HepG2 (cell line): ENCODE data around the gene HRG. TPM values are rescaled to one million over a fixed set of nuclear protein-coding genes. Genes with fewer than 3 reads are reported as not detected.

Source experiments
- CENPT ChIP-seq: sonication (generic); formaldehyde crosslinking; IDR thresholded peaks from 2 replicates; pipeline ENCODE4 v1.8.0; 2022; ENCODE audit warnings: low read depth, mild to moderate bottlenecking, moderate library complexity, missing genetic modification reagents
- EHMT2 ChIP-seq: fragments of 200-600 bp; sonication (generic); IDR thresholded peaks from 2 replicates; pipeline ENCODE4 v1.7.0; 2017; ENCODE audit warnings: antibody characterized with exemption, low read depth, low read length, borderline replicate concordance
- ELF1 ChIP-seq: sonication (generic); formaldehyde crosslinking; IDR thresholded peaks from 2 replicates; pipeline ENCODE4 v1.4.0; 2020; ENCODE audit warnings: missing genetic modification reagents
- FOXA3 ChIP-seq: IDR thresholded peaks from 2 replicates; pipeline ENCODE4 v1.6.1; 2016; ENCODE audit warnings: missing genetic modification reagents, missing compliant biosample characterization
- NR2F2 ChIP-seq: IDR thresholded peaks from 2 replicates; pipeline ENCODE4 v1.6.1; 2012; ENCODE audit warnings: low read depth, inconsistent platforms, borderline replicate concordance
- NR2F6 ChIP-seq, 2 experiments: IDR thresholded peaks; 2 replicates each; pipeline ENCODE4 v1.6.1; 2016; ENCODE audit warnings: antibody characterized with exemption in 1 of 2, mild to moderate bottlenecking in 1 of 2
- PITX1 ChIP-seq: sonication (generic); formaldehyde crosslinking; IDR thresholded peaks from 2 replicates; pipeline ENCODE4 v1.5.1; 2020; ENCODE audit warnings: mild to moderate bottlenecking, missing genetic modification reagents
- PRPF4 ChIP-seq: fragments of 200-400 bp; formaldehyde crosslinking; IDR thresholded peaks from 2 replicates; pipeline ENCODE4 v1.6.1; 2016; ENCODE audit warnings: low read length, low read depth; ENCODE audit not compliant: poor library complexity, severe bottlenecking
- SOX5 ChIP-seq: IDR thresholded peaks from 2 replicates; pipeline ENCODE4 v1.6.1; 2016; ENCODE audit warnings: borderline replicate concordance
- SP4 ChIP-seq: sonication (generic); formaldehyde crosslinking; IDR thresholded peaks from 2 replicates; pipeline ENCODE4 v1.8.1; 2023; ENCODE audit warnings: mild to moderate bottlenecking, missing genetic modification reagents
- SUZ12 ChIP-seq: fragments of 150-350 bp; IDR thresholded peaks from 2 replicates; pipeline ENCODE4 v1.6.1; 2014; ENCODE audit warnings: low read depth, low read length
- ZMYM2 ChIP-seq: sonication (generic); formaldehyde crosslinking; IDR thresholded peaks from 2 replicates; pipeline ENCODE4 v1.8.0; 2022; ENCODE audit warnings: mild to moderate bottlenecking, missing genetic modification reagents
- ZNF333 ChIP-seq: sonication (generic); formaldehyde crosslinking; IDR thresholded peaks from 2 replicates; pipeline ENCODE4 v1.4.0; 2020; ENCODE audit warnings: mild to moderate bottlenecking, missing genetic modification reagents, borderline replicate concordance
- ZNF44 ChIP-seq: sonication (generic); formaldehyde crosslinking; IDR thresholded peaks from 2 replicates; pipeline ENCODE4 v1.5.1; 2020; ENCODE audit warnings: mild to moderate bottlenecking, missing genetic modification reagents
- ZNF496 ChIP-seq: sonication (generic); formaldehyde crosslinking; IDR thresholded peaks from 2 replicates; pipeline ENCODE4 v1.8.1; 2023; ENCODE audit warnings: mild to moderate bottlenecking, moderate library complexity, missing genetic modification reagents; ENCODE audit not compliant: insufficient replicate concordance
- ZNF546 ChIP-seq: sonication (generic); formaldehyde crosslinking; conservative IDR thresholded peaks from 2 replicates; pipeline ENCODE4 v1.8.1; 2023; ENCODE audit warnings: mild to moderate bottlenecking, missing genetic modification reagents
- ZNF652 ChIP-seq: IDR thresholded peaks from 2 replicates; pipeline ENCODE4 v1.6.1; 2016; ENCODE audit warnings: low read depth, borderline replicate concordance
- ZSCAN20 ChIP-seq: sonication (generic); formaldehyde crosslinking; IDR thresholded peaks from 2 replicates; pipeline ENCODE4 v1.4.0; 2020; ENCODE audit warnings: missing genetic modification reagents, mild to moderate bottlenecking, borderline replicate concordance
- polyA plus RNA-seq, 8 experiments: library from polyadenylated mRNA; depleted of rRNA in 3 of 8; stranded (reverse) in 7 of 8; unstranded in 1 of 8; fragments of >200 nt; fragmentation: Illumina TruSeq in 4 of 8; extraction: Trizol in 4 of 8; gene quantifications; 2 replicates each; pipeline versions ENCODE4 v1.2.1 to v1.2.3, GENCODE V29; 2011 to 2016; ENCODE audit warnings: low read depth in 4 of 8, missing spikeins in 1 of 8, mixed read lengths in 1 of 8; ENCODE audit not compliant: insufficient read depth in 1 of 8
- total RNA-seq, 5 experiments: library from RNA; depleted of rRNA; stranded (reverse); fragments of >200 nt; fragmentation: Illumina TruSeq; extraction: Trizol; gene quantifications; 2 replicates each; pipeline ENCODE4 v1.2.3, GENCODE V29; 2016; ENCODE audit warnings: low read depth in 1 of 5
- TF ChIP-seq, protein P1 (sequence below): sonication (generic); formaldehyde crosslinking; conservative IDR thresholded peaks from 2 replicates; pipeline ENCODE4 v1.4.0; 2020; ENCODE audit warnings: missing genetic modification reagents
- TF ChIP-seq, protein P2 (sequence below): sonication (generic); formaldehyde crosslinking; IDR thresholded peaks from 2 replicates; pipeline ENCODE4 v1.4.0; 2020; ENCODE audit warnings: missing genetic modification reagents
- TF ChIP-seq, protein P3 (sequence below): sonication (generic); formaldehyde crosslinking; IDR thresholded peaks from 2 replicates; pipeline ENCODE4 v1.5.0; 2020; ENCODE audit warnings: missing genetic modification reagents
- TF ChIP-seq, protein P4 (sequence below): IDR thresholded peaks from 2 replicates; pipeline ENCODE4 v1.6.1; 2012; ENCODE audit warnings: low read depth, low read length, improper control_type of control experiment
- TF ChIP-seq, protein P5 (sequence below): IDR thresholded peaks from 2 replicates; pipeline ENCODE4 v1.6.1; 2016

HRG gene
- total and polyA plus RNA-seq, 2 of the 13 experiments (the other 11 are each of a cell fraction or from before 2014, with no cell fraction given), result 0.09 to 0.11 TPM

DNA sequence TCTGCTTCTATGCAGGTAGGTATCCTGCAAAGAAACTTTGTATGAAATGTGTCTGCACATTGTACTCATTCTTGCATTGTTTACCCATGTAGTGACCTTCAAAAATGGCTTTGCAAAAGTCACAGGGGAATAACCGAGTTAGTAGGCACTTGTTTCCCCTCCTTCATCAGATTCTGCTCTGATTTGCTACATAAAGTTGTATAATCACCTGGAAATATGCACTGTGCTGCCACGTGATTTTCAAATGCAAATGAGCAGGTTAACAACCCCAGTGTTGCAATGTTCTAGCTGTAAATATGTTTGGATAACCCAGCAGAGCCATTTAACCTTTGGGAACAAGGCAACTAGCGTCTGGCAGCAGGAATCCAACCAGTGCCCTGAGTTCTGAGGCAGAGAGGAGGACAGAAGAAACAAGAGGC lies 51.2 kb downstream of the HRG start, which contains the start of gene KNG1 (continued):
- TF ChIP-seq, protein P1, sequence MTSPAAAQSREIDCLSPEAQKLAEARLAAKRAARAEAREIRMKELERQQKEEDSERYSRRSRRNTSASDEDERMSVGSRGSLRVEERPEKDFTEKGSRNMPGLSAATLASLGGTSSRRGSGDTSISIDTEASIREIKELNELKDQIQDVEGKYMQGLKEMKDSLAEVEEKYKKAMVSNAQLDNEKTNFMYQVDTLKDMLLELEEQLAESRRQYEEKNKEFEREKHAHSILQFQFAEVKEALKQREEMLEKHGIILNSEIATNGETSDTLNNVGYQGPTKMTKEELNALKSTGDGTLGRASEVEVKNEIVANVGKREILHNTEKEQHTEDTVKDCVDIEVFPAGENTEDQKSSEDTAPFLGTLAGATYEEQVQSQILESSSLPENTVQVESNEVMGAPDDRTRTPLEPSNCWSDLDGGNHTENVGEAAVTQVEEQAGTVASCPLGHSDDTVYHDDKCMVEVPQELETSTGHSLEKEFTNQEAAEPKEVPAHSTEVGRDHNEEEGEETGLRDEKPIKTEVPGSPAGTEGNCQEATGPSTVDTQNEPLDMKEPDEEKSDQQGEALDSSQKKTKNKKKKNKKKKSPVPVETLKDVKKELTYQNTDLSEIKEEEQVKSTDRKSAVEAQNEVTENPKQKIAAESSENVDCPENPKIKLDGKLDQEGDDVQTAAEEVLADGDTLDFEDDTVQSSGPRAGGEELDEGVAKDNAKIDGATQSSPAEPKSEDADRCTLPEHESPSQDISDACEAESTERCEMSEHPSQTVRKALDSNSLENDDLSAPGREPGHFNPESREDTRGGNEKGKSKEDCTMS (CRISPR knock-in tag), result no peak
- TF ChIP-seq, protein P2, sequence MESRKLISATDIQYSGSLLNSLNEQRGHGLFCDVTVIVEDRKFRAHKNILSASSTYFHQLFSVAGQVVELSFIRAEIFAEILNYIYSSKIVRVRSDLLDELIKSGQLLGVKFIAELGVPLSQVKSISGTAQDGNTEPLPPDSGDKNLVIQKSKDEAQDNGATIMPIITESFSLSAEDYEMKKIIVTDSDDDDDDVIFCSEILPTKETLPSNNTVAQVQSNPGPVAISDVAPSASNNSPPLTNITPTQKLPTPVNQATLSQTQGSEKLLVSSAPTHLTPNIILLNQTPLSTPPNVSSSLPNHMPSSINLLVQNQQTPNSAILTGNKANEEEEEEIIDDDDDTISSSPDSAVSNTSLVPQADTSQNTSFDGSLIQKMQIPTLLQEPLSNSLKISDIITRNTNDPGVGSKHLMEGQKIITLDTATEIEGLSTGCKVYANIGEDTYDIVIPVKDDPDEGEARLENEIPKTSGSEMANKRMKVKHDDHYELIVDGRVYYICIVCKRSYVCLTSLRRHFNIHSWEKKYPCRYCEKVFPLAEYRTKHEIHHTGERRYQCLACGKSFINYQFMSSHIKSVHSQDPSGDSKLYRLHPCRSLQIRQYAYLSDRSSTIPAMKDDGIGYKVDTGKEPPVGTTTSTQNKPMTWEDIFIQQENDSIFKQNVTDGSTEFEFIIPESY (CRISPR knock-in tag), result no peak
- TF ChIP-seq NR2F6 (IDR thresholded peaks at IDR 0.05) (peak; percentile 81), NR2F6 (CRISPR knock-in tag; IDR thresholded peaks at IDR 0.05) (peak; percentile 72), PRPF4 (no peak), SP4 (no peak), ZSCAN20 (CRISPR knock-in tag) (no peak), SOX5 (CRISPR knock-in tag) (peak; percentile 57; the same call in 1 of the 2 replicates), NR2F2 (no peak; the same call in 1 of the 2 replicates), PITX1 (CRISPR knock-in tag) (0 out of 2 replicates have a peak, but pooled peaks have one; percentile 36), FOXA3 (peak; percentile 52; the same call in 1 of the 2 replicates), ZNF496 (CRISPR knock-in tag) (no peak), SUZ12 (no peak), ZNF333 (no peak), EHMT2 (no peak), CENPT (CRISPR knock-in tag) (no peak), ELF1 (no peak), ZMYM2 (CRISPR knock-in tag) (no peak), ZNF546 (CRISPR knock-in tag) (no peak), ZNF652 (CRISPR knock-in tag) (no peak), ZNF44 (no peak)
- TF ChIP-seq, protein P3, sequence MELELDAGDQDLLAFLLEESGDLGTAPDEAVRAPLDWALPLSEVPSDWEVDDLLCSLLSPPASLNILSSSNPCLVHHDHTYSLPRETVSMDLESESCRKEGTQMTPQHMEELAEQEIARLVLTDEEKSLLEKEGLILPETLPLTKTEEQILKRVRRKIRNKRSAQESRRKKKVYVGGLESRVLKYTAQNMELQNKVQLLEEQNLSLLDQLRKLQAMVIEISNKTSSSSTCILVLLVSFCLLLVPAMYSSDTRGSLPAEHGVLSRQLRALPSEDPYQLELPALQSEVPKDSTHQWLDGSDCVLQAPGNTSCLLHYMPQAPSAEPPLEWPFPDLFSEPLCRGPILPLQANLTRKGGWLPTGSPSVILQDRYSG, result no peak
- TF ChIP-seq, protein P4, sequence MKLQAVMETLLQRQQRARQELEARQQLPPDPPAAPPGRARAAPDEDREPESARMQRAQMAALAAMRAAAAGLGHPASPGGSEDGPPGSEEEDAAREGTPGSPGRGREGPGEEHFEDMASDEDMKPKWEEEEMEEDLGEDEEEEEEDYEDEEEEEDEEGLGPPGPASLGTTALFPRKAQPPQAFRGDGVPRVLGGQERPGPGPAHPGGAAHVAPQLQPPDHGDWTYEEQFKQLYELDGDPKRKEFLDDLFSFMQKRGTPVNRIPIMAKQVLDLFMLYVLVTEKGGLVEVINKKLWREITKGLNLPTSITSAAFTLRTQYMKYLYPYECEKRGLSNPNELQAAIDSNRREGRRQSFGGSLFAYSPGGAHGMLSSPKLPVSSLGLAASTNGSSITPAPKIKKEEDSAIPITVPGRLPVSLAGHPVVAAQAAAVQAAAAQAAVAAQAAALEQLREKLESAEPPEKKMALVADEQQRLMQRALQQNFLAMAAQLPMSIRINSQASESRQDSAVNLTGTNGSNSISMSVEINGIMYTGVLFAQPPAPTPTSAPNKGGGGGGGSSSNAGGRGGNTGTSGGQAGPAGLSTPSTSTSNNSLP, result no peak
- TF ChIP-seq, protein P5, sequence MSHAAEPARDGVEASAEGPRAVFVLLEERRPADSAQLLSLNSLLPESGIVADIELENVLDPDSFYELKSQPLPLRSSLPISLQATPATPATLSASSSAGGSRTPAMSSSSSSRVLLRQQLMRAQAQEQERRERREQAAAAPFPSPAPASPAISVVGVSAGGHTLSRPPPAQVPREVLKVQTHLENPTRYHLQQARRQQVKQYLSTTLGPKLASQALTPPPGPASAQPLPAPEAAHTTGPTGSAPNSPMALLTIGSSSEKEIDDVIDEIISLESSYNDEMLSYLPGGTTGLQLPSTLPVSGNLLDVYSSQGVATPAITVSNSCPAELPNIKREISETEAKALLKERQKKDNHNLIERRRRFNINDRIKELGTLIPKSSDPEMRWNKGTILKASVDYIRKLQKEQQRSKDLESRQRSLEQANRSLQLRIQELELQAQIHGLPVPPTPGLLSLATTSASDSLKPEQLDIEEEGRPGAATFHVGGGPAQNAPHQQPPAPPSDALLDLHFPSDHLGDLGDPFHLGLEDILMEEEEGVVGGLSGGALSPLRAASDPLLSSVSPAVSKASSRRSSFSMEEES, result 0 out of 2 replicates have a peak, but pooled peaks have one; percentile 40
